Endothelial cell of umbilical vein (primary cell): ENCODE results near the gene DARS1. TPM values are rescaled to one million over a fixed set of nuclear protein-coding genes. Genes with fewer than 3 reads are reported as not detected.

ENCODE experiments used
- BruUV-seq: library from RNA; stranded (reverse); fragments of 400-500 nt; replicated peaks from 2 replicates; lab custom pipeline; 2021; lab: Mats Ljungman, UMichigan
- CTCF ChIA-PET: fragments of 300-600, 350-600 bp; sonication (Branson Sonifier 250); formaldehyde crosslinking; loops from one replicate; lab custom pipeline; 2021; ENCODE audit warnings: antibody characterized with exemption, inconsistent platforms; lab: Charles Lee
- POLR2A ChIA-PET: fragments of 300-600, 350-600 bp; sonication (Branson Sonifier 250); formaldehyde crosslinking; loops from one replicate; lab custom pipeline; 2021; ENCODE audit warnings: antibody characterized with exemption, inconsistent platforms; lab: Charles Lee
- DNase-seq: peaks from one replicate; pipeline ENCODE4 v3.0.0-alpha.2; 2011; ENCODE audit warnings: low read depth, low spot score
- FAIRE-seq: peaks from 2 replicates; lab custom pipeline; 2011; peaks lifted over from hg19 to GRCh38; lab: Jason Lieb, UNC
- H2AFZ ChIP-seq: 2 replicates; pipeline ENCODE4 v1.6.0; 2012; ENCODE audit warnings: low read depth, low read length, control low read depth, inconsistent platforms
- H3K27ac ChIP-seq: 2 replicates; pipeline ENCODE4 v1.5.1; 2011; ENCODE audit warnings: low read depth, mild to moderate bottlenecking, control low read depth, low read length, moderate library complexity; ENCODE audit not compliant: insufficient read depth
- H3K27me3 ChIP-seq, 2 experiments: 2 replicates each; pipeline versions ENCODE4 v1.6.0 to v1.6.1; 2011; ENCODE audit warnings: low read length in 2 of 2, mixed read lengths in 1 of 2; ENCODE audit not compliant: control insufficient read depth in 2 of 2, insufficient read depth in 2 of 2
- H3K36me3 ChIP-seq, 2 experiments: 2 replicates in 1 of 2; 3 replicates in 1 of 2; pipeline ENCODE4 v1.5.1; 2011; ENCODE audit warnings: low read length in 2 of 2, mild to moderate bottlenecking in 1 of 2, moderate library complexity in 1 of 2; ENCODE audit not compliant: control insufficient read depth in 2 of 2, insufficient read depth in 2 of 2; ENCODE audit errors: extremely low read depth in 1 of 2
- H3K4me1 ChIP-seq: 3 replicates; pipeline ENCODE4 v1.5.1; 2011; ENCODE audit warnings: mild to moderate bottlenecking, low read length; ENCODE audit not compliant: control insufficient read depth, insufficient read depth; ENCODE audit errors: extremely low read depth
- H3K4me2 ChIP-seq: 2 replicates; pipeline ENCODE4 v1.6.1; 2011; ENCODE audit warnings: low read length, control low read depth, mixed read lengths; ENCODE audit not compliant: insufficient read depth
- H3K4me3 ChIP-seq, 3 experiments: fragments of 200-600 bp in 1 of 3; sonication (generic), shearing (Covaris generic) in 1 of 3; replicated peaks in 1 of 3; 2 replicates each; pipeline ENCODE4 v1.5.1; 2011 to 2016; ENCODE audit warnings: control low read depth in 3 of 3, low read length in 3 of 3, mild to moderate bottlenecking in 2 of 3, inconsistent platforms in 1 of 3, low read depth in 1 of 3, moderate library complexity in 1 of 3; ENCODE audit not compliant: insufficient read depth in 1 of 3
- H3K79me2 ChIP-seq: 2 replicates; pipeline ENCODE4 v1.6.0; 2012; ENCODE audit warnings: low read length, inconsistent platforms; ENCODE audit not compliant: control insufficient read depth, insufficient read depth
- H3K9ac ChIP-seq: replicated peaks from 2 replicates; pipeline ENCODE3; 2011; ENCODE audit warnings: low read length, control low read depth; ENCODE audit not compliant: insufficient read depth; ENCODE audit errors: extremely low read depth
- H3K9me1 ChIP-seq: replicated peaks from 3 replicates; pipeline ENCODE4 v1.6.0; 2011; ENCODE audit warnings: mild to moderate bottlenecking, low read length; ENCODE audit not compliant: control insufficient read depth, insufficient read depth; ENCODE audit errors: extremely low read depth
- H3K9me3 ChIP-seq: replicated peaks from 2 replicates; pipeline ENCODE4 v1.5.1; 2012; ENCODE audit warnings: low read length, inconsistent platforms; ENCODE audit not compliant: control insufficient read depth, insufficient read depth
- H4K20me1 ChIP-seq: replicated peaks from 2 replicates; pipeline ENCODE3; 2011; ENCODE audit warnings: mild to moderate bottlenecking, low read length; ENCODE audit not compliant: control insufficient read depth, insufficient read depth; ENCODE audit errors: extremely low read depth
- CTCF ChIP-seq, 2 donors: IDR thresholded peaks; 1 replicate in 1 of 2; 2 replicates in 1 of 2; pipeline ENCODE4 v1.5.1; 2011; ENCODE audit warnings: low read length in 2 of 2, mild to moderate bottlenecking in 2 of 2, moderate library complexity in 2 of 2, control low read depth in 1 of 2, inconsistent platforms in 1 of 2, low read depth in 1 of 2; ENCODE audit not compliant: insufficient read depth in 1 of 2; ENCODE audit errors: extremely low read depth in 1 of 2
- EZH2 ChIP-seq: IDR thresholded peaks from 2 replicates; pipeline ENCODE4 v1.6.1; 2012; ENCODE audit warnings: borderline replicate concordance, low read depth, mild to moderate bottlenecking, moderate library complexity, low read length, inconsistent platforms; ENCODE audit not compliant: severe bottlenecking
- FOS ChIP-seq: IDR thresholded peaks from 2 replicates; pipeline ENCODE4 v1.6.1; 2011; ENCODE audit warnings: mild to moderate bottlenecking, low read length, moderate library complexity, borderline replicate concordance; ENCODE audit not compliant: insufficient read depth
- GATA2 ChIP-seq: IDR thresholded peaks from 2 replicates; pipeline ENCODE4 v1.7.0; 2011; ENCODE audit warnings: low read depth, mild to moderate bottlenecking, moderate library complexity, mixed read lengths, low read length; ENCODE audit not compliant: insufficient read length, insufficient read depth
- JUN ChIP-seq: IDR thresholded peaks from 2 replicates; pipeline ENCODE4 v1.6.1; 2011; ENCODE audit warnings: borderline replicate concordance, low read depth; ENCODE audit not compliant: insufficient read length, insufficient read depth
- MAX ChIP-seq: IDR thresholded peaks from 2 replicates; pipeline ENCODE4 v1.6.1; 2011; ENCODE audit not compliant: insufficient read depth, insufficient read length
- MYC ChIP-seq: IDR thresholded peaks from one replicate; pipeline ENCODE4 v1.6.1; 2011; ENCODE audit warnings: mild to moderate bottlenecking, low read depth, low read length
- POLR2A ChIP-seq: IDR thresholded peaks from 2 replicates; pipeline ENCODE4 v1.6.1; 2012; ENCODE audit warnings: low read depth, mild to moderate bottlenecking, control low read depth, low read length
- POLR2AphosphoS5 ChIP-seq: IDR thresholded peaks from 2 replicates; pipeline ENCODE4 v1.6.1; 2012; ENCODE audit warnings: low read depth, mild to moderate bottlenecking, control low read depth, low read length, moderate library complexity; ENCODE audit not compliant: insufficient read depth
- dilution Hi-C: fragments of 300-500 bp; cut with MboI; formaldehyde crosslinking; loops from one replicate; pipeline ENCODE4 v1.15.0; 2019; ENCODE audit warnings: low sequenced_read_pairs; ENCODE audit not compliant: extremely low pct_ligation_motif_present
- intact Hi-C: fragments of 100-400 bp; cut with micrococcal nuclease; formaldehyde crosslinking; loops from one replicate; pipeline ENCODE4 v1.10.0; 2022
- polyA plus RNA-seq, 4 experiments: library from polyadenylated mRNA; depleted of rRNA in 3 of 4; stranded (reverse) in 3 of 4; unstranded in 1 of 4; fragments of >200 nt; gene quantifications; 2 replicates each; pipeline versions ENCODE4 v1.2.1 to v1.2.3, GENCODE V29; 2011 to 2012; ENCODE audit warnings: missing spikeins in 1 of 4
- total RNA-seq: library from RNA; stranded (reverse); gene quantifications from 2 replicates; pipeline ENCODE4 v1.2.3, GENCODE V29; 2021

DARS1 gene
- total and polyA plus RNA-seq, 2 donors (not counting 3 experiments of a cell fraction or from before 2014, with no cell fraction given): 20.9 to 41.5 TPM

- no TSS peak for BruUV-seq
- peaks cover 13% of the 10 kb centered on the region for H3K4me1 ChIP-seq
These were observed 4.9 kb downstream of the DARS1 start for GRCh38 chr2:135980434-135981079.

More at GRCh38 chr2:135980434-135981079, 4.9 kb downstream of the DARS1 start:
- no peaks in the 10 kb centered on the region for H4K20me1 ChIP-seq
- H2AFZ ChIP-seq: no peak overlapping the region
- DNase-seq (no peak), FAIRE-seq (no peak)
- no peaks in the 10 kb centered on the region for H3K9me1 ChIP-seq
- no peak overlapping the region for H3K4me3 ChIP-seq
- H3K9me3 ChIP-seq: no peaks in the 10 kb centered on the region
- ChIA-PET POLR2A (no interaction called here), CTCF (no interaction called here)
- H3K79me2 ChIP-seq: peaks cover 22% of the 10 kb centered on the region
- H3K9ac ChIP-seq: no peak overlapping the region
- peaks cover 0 to 5% of the 10 kb centered on the region in 2 experiments for H3K36me3 ChIP-seq
- H3K4me2 ChIP-seq: no peak overlapping the region
- dilution Hi-C loops: no loop called here
- intact Hi-C loops: no loop called here
- no peak overlapping the region for H3K27ac ChIP-seq
- TF ChIP-seq MAX (no peak), POLR2A (no peak), GATA2 (no peak), CTCF (IDR thresholded peaks at IDR 0.05; ENCODE audit: extremely low read depth in 1 of 2, insufficient read depth in 1 of 2, low read depth in 1 of 2, low read length in 2 of 2) (no peak), FOS (no peak), POLR2AphosphoS5 (no peak), EZH2 (no peak), JUN (no peak), MYC (no peak)
- no peaks in the 10 kb centered on the region for H3K27me3 ChIP-seq
